ENCODE measurements around the gene CIZ1. TPM values are rescaled to one million over a fixed set of nuclear protein-coding genes. Genes with fewer than 3 reads are reported as not detected.

Gene CIZ1
- total and polyA plus RNA-seq, 9 of the 15 experiments (the other 6 are each of a cell fraction or from before 2014, with no cell fraction given): 6.6 to 329 (median 87.8) TPM

DNA sequence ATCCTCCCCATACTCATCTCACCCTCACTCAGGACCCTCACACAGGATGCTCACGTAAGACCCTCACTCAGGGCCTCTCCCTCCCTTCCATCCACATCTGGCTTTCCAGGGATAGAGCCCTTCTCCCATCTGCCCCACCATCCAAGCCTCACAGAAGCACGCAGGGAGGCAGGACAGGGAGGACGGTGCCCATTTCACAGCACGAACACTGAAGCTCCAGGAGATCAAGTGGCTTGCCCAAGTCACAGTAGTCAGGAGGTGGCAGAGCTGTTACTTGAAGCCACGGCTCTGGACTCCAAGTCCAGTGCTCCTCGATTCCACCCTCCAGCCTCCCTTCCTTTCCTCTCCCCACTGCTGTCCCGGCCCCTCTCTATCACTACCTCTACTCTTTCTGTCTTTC is 33.5 kb upstream of the CIZ1 start:
- BruUV-seq (replicated peaks): no TSS peak
- WGBS (ENCODE audit: insufficient coverage, low coverage, missing lambda C conversion rate): 40% methylated on average over 7 of the region's 7 CpGs
- Histone ChIP-seq H3K4me1 (replicated peaks in 1 of 2; ENCODE audit: control insufficient read depth in 2 of 2, insufficient read depth in 2 of 2, low read length in 2 of 2) (peaks cover 0 to 32% of the 10 kb centered on the region in 2 experiments; a peak in 3 of 5 replicates), H3K4me3 (no peak overlapping the region), H3K4me2 (ENCODE audit: insufficient read depth, low read length) (no peak overlapping the region), H3K27me3 (ENCODE audit: control insufficient read depth in 2 of 2, insufficient read depth in 2 of 2, low read length in 2 of 2) (no peaks in the 10 kb centered on the region), H3K9me1 (ENCODE audit: control insufficient read depth, insufficient read depth, low read length) (no peaks in the 10 kb centered on the region), H3K36me3 (ENCODE audit: control insufficient read depth, insufficient read depth, low read length) (peaks cover 6% of the 10 kb centered on the region; the same call in 1 of the 3 replicates), H3K27ac (ENCODE audit: extremely low read depth, low read depth, low read length) (no peak overlapping the region), H3K9me3 (replicated peaks; ENCODE audit: control insufficient read depth, insufficient read depth, low read depth, low read length) (no peaks in the 10 kb centered on the region), H3K9ac (ENCODE audit: insufficient read depth in 1 of 2, low read depth in 2 of 2, low read length in 2 of 2) (peak overlapping the region in 1 of 2 experiments; percentile 15; a peak in 2 of 4 replicates), H3K79me2 (ENCODE audit: control insufficient read depth, insufficient read depth, low read length) (no peaks in the 10 kb centered on the region), H2AFZ (ENCODE audit: low read depth, low read length) (no peak overlapping the region), H4K20me1 (replicated peaks; ENCODE audit: control insufficient read depth, insufficient read depth, low read length) (peaks cover 10% of the 10 kb centered on the region; the same call in 1 of the 2 replicates)
- ATAC-seq: no peak
- in situ Hi-C loops (cut with MboI): no loop called here
- intact Hi-C loops (cut with micrococcal nuclease): no loop called here
- POLR2A ChIA-PET: interaction anchor here (0.8 to 2.7 kb wide), 5 partner anchors 8 to 25 kb away, joined by 3 to 8 read pairs (median 5); no protein-coding TSS in a partner anchor
- CTCF ChIA-PET (ENCODE audit: low intra/inter-chr PET ratio): no interaction called here
- no peak for DNase-seq (ENCODE audit: extremely low read depth in 1 of 4, low spot score in 3 of 4)
- TF ChIP-seq NELFE (IDR thresholded peaks at IDR 0.05; ENCODE audit: insufficient read depth, insufficient read length) (no peak), CBX2 (IDR thresholded peaks at IDR 0.05; ENCODE audit: insufficient read depth, low read length, poor library complexity, severe bottlenecking) (no peak), LCOR (CRISPR knock-in tag; IDR thresholded peaks at IDR 0.05) (no peak), CCAR2 (IDR thresholded peaks at IDR 0.05; ENCODE audit: low read depth, low read length) (no peak), ZNF23 (CRISPR knock-in tag; IDR thresholded peaks at IDR 0.05) (no peak), HOXB6 (CRISPR knock-in tag; IDR thresholded peaks at IDR 0.05; ENCODE audit: borderline replicate concordance) (no peak), ARNT (IDR thresholded peaks at IDR 0.05) (no peak), EZH2 (IDR thresholded peaks at IDR 0.05; ENCODE audit: borderline replicate concordance, low read depth, low read length) (no peak), SMARCC2 (IDR thresholded peaks at IDR 0.05; ENCODE audit: low read depth) (no peak), ZFP1 (CRISPR knock-in tag; IDR thresholded peaks at IDR 0.05) (no peak), NFE2 (IDR thresholded peaks at IDR 0.05; ENCODE audit: low read depth) (no peak)
- TF ChIP-seq, protein P1, sequence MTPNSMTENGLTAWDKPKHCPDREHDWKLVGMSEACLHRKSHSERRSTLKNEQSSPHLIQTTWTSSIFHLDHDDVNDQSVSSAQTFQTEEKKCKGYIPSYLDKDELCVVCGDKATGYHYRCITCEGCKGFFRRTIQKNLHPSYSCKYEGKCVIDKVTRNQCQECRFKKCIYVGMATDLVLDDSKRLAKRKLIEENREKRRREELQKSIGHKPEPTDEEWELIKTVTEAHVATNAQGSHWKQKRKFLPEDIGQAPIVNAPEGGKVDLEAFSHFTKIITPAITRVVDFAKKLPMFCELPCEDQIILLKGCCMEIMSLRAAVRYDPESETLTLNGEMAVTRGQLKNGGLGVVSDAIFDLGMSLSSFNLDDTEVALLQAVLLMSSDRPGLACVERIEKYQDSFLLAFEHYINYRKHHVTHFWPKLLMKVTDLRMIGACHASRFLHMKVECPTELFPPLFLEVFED (CRISPR knock-in tag; conservative IDR thresholded peaks at IDR 0.05): no peak
- TF ChIP-seq, protein P2, sequence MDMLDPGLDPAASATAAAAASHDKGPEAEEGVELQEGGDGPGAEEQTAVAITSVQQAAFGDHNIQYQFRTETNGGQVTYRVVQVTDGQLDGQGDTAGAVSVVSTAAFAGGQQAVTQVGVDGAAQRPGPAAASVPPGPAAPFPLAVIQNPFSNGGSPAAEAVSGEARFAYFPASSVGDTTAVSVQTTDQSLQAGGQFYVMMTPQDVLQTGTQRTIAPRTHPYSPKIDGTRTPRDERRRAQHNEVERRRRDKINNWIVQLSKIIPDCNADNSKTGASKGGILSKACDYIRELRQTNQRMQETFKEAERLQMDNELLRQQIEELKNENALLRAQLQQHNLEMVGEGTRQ (CRISPR knock-in tag; IDR thresholded peaks at IDR 0.05): no peak
- TF ChIP-seq, protein P3, sequence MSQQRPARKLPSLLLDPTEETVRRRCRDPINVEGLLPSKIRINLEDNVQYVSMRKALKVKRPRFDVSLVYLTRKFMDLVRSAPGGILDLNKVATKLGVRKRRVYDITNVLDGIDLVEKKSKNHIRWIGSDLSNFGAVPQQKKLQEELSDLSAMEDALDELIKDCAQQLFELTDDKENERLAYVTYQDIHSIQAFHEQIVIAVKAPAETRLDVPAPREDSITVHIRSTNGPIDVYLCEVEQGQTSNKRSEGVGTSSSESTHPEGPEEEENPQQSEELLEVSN (IDR thresholded peaks at IDR 0.05; ENCODE audit: borderline replicate concordance in 1 of 2, extremely low read depth in 1 of 2, insufficient read depth in 1 of 2, insufficient read length in 1 of 2, low read depth in 1 of 2, low read length in 1 of 2, poor library complexity in 1 of 2, severe bottlenecking in 1 of 2): no peak
- FAIRE-seq: no peak

Measured in K562 (cell line).